Stimulated activated CD4-positive, alpha-beta T cell treated with anti-CD3 and anti-CD28 coated beads, TNF-alpha, amount 100 ng/mL, for 4 hours (primary cell): ENCODE measurements around the gene RNF207.
"Not testable (repeated sequence)": the region's sequence is repeated elsewhere in the genome, so short reads cannot be mapped to it uniquely, and the experiment has no call there.

ENCODE experiments used
- DNase-seq, 3 experiments: peaks; one replicate each; pipeline ENCODE4 v3.0.0-alpha.2; 2020; ENCODE audit warnings: low read depth in 3 of 3

The RNF207 gene

DNA sequence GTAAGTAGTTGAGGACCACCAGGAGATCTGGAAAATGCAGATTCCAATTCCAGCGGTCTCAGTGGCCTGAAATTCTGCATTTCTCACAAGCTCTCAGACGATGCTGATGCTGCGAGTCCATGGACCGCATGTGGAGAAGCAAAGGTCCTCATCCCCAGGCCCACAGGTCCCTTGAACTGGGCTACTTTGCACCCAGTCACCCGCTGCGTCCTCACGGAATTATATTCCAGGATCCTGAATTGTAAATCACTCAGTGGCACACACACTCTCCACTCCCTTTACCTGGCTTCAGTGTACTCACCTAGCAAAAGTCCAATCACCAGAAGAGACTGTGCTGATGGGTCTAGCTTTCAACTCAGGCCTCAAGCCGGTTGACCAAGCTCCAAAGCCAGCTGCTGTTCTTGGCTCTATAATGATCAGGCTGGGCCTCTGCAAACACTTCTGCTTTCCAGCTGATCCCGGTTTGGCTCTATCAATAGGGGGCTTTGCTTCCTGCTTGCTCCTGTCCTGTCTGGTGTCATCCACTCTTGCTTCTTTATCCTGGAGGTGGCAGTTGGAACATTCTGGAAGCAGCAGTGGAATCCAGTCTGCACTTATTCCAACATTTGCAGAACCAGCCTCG is 5.6 kb upstream of the RNF207 start:
- DNase-seq = no peak

GRCh38 chr1:6202256-6202655 is 3.7 kb upstream of the RNF207 start:
- DNase-seq = no peak

- no peak for DNase-seq
These were observed 569 bp downstream of the RNF207 start for GRCh38 chr1:6206520-6206855.

- DNase-seq = no peak
These were observed 1.4 kb downstream of the RNF207 start for GRCh38 chr1:6207075-6207885.

DNA sequence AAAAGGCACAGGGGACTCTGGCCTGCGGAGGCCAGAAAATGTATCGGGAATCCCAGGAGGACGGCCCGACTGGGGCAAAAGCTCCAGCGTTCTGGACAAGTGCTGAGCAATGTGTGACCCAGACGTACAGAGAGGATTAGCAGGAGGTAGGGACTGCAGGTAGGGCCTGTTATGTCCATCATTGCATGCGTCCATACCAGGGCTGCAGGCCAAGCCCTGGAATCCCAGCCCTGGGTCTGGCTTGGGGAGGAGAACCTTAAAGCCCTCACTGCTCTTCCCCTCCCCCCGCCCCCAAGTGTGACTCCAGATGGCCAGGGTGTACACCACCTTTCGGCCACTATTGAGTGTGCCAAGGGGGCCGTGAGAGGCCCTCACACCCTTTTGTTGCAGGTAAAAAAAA is 2.0 kb downstream of the RNF207 start:
- DNase-seq = no peak

GRCh38 chr1:6208723-6209660 is 3.1 kb downstream of the RNF207 start:
- DNase-seq = no peak

DNA sequence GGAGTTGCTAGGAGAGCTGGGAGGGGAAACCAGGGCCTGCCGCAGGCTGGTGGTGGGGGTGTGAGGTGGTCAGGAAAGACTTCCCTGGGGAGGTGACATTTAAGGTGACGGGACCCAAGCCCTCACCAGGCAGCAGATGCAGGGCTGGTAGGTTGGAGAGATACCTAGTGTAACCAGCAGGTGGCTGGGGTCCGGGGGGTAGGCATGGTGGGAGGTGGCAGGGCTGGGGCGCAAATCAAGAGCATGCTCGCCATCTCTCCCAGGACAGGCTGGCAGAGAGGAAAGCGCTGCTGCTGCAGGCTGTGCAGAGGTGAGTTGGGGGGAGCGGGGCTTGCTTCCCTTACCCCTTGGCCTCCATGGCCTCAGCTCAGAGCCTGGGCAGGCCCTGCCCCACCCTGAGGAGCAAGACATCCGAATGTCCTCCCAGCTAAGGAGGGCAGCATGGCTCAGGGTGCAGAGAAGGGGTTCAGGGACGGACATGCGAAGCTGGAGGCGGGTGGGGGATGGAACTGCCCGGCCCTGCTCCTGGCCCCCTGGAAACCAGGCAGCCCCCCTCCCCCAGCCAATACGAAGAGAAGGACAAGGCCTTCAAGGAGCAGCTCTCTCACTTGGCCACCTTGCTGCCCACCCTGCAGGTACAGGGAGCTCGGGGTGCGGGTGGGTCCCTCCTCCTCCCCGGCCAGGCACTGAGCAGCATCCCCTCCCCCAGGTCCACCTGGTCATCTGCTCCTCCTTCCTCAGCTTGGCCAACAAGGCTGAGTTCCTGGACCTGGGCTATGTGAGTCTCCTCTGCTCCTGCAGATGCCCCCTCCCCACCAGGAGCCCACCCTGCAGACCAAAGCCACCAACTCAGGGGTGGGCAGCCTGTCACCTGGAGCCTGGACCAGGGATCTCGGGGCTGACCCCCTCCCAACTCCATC is 4.0 kb downstream of the RNF207 start:
- DNase-seq = no peak

DNA sequence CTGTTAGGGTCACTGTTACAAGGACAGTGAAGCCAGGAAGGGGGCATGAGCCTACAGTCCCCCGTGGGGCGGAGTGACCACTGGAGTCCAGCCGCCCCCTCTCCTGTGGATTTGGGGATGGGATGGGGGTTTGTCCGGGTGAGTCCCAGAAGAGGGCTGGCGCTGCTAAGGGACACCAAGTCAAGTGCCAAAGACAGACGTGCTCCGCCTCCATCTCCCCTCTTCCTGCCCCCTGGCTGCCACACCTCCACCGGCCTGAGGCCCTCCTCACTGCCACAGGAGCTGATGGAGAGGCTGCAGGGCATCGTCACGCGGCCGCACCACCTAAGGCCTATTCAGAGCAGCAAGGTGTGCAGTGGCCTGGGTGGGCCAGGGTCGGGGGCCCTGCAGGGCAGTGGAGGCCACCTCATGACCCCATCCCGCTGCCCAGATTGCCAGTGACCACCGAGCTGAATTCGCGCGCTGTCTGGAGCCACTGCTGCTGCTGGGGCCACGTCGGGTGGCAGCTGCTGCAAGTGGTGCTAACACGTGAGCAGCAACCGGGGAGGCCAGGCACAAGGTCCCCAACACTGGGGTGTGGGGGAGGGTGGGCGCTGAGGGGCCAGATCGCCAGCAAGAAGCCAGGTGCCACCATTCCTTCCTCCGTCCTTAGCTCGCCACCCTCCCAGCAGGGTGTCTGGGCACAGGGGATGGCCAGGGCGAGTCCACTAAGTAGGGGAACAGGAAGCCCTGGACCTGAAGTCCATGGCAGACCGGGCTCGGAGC is 4.9 kb downstream of the RNF207 start:
- no peak for DNase-seq

- DNase-seq = no peak
These were observed 5.8 kb downstream of the RNF207 start for GRCh38 chr1:6211731-6212130.

- DNase-seq = no peak
These were observed 6.5 kb downstream of the RNF207 start for GRCh38 chr1:6212193-6212959.

DNA sequence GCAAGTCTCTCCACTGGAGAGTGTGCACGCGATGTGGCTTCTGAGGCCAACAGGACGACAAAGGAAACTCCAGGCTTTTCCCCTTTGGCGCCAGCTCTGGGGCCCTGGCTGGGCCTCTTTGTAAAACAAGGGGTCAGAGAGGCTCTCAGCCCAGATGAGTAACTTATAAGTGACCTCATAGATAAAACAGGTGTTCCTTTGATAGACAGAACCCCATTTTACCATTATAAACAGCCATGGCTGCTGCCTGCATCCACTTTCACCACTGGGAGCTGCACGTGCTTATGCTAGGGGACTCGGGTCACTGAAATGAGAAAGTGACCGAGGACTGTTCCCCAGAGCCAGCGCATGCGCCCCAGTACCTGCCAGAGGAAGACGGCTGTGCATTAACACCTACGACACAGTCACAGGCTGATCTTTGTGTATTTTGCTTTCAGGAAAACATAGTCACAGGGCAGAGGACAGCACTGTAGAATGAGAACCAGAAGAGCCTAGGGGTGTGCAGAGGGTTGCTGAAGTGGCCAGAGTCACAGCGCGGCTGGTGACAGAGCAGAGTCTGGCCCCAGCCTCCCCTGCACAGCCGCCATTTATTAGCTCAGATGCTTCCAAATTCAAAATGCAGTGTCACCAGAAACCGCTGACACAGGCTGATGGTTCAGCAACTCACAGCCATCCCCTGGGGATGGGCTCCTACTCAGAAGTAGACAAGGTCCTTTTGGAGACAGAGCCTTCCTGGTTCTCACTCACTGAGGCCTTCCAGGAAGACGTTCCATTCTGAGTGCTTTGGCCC is 12.7 kb downstream of the RNF207 start:
- no peak for DNase-seq

GRCh38 chr1:6219641-6220040 is 13.7 kb downstream of the RNF207 start:
- DNase-seq = not testable (repeated sequence)

DNA sequence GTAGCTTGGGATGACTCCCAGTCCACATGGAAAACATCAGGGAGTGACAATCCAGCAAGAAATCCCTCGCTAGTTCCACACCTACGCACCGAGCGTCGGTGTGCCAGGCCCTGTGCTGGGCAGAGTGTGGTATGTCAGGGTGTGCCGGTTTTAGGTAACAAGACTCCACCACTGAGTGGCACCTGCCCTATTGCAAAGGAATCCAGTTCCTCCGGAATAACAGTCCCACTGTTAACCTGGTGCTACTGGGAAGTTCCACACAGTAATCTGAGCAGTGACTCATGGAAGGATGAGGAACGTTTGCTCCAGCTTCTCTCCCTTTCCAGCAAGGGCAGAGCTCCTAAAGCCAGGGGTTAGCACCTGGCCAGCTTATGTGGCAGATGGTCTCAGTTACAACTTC is 14.3 kb downstream of the RNF207 start:
- DNase-seq = no peak

- DNase-seq = no peak
These were observed 15.4 kb downstream of the RNF207 start for GRCh38 chr1:6221210-6221784.

GRCh38 chr1:6222636-6223035 is 16.7 kb downstream of the RNF207 start:
- no peak for DNase-seq

GRCh38 chr1:6223617-6224016 is 17.7 kb downstream of the RNF207 start:
- no peak for DNase-seq

- no peak for DNase-seq
These were observed 18.8 kb downstream of the RNF207 start for GRCh38 chr1:6224718-6225117.

DNA sequence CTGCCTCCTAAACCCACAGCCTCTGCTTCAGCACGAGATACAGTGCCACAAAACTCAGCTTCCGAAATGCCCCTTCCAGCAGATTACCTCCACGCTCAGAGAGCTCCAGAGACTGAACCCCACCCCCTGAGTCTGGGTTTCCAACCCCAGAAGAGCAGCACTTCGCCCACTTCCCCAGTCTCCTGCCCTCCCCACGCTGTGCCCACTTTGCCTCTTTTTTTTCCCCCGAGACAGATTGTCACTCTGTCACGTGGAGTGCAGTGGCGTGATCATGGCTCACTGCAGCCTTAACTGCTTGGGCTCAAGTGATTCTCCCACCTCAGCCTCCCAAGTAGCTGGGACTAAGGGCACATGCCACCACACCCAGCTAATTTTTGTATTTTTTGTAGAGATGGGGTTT is 19.7 kb downstream of the RNF207 start:
- DNase-seq = no peak

GRCh38 chr1:6233376-6233775 is 27.5 kb downstream of the RNF207 start:
- DNase-seq = no peak
